GM23338 (cell line): Measurements from ENCODE around the gene ECE1.

Source experiments
- CREB1 ChIP-seq: fragments of 250-450 bp; sonication (Bioruptor Pico); IDR thresholded peaks from 2 replicates; pipeline ENCODE4 v1.5.0; 2020; ENCODE audit warnings: low read depth, mild to moderate bottlenecking, moderate library complexity
- EZH2 ChIP-seq: fragments of 200-600 bp; sonication (generic); IDR thresholded peaks from one replicate; pipeline ENCODE4 v1.8.0; 2017; ENCODE audit warnings: antibody characterized with exemption, mild to moderate bottlenecking, low read depth; ENCODE audit not compliant: unreplicated experiment
- EZH2phosphoT487 ChIP-seq: fragments of 200-600 bp; sonication (generic); IDR thresholded peaks from one replicate; pipeline ENCODE4 v1.8.1; 2018; ENCODE audit warnings: antibody characterized with exemption; ENCODE audit not compliant: unreplicated experiment
- POLR2AphosphoS5 ChIP-seq: IDR thresholded peaks from 2 replicates; pipeline ENCODE4 v1.6.1; 2016; ENCODE audit warnings: antibody characterized with exemption, low read depth
- TF ChIP-seq, protein P1 (sequence below), 2 experiments: fragments of 200-600 bp in 1 of 2; sonication (generic) in 1 of 2; conservative IDR thresholded peaks; 2 replicates each; pipeline versions ENCODE4 v1.5.1 to v1.6.1; 2016 to 2017; ENCODE audit warnings: antibody characterized with exemption in 2 of 2, low read depth in 2 of 2, mild to moderate bottlenecking in 2 of 2, moderate library complexity in 1 of 2
- TF ChIP-seq, protein P2 (sequence below): IDR thresholded peaks from 2 replicates; pipeline ENCODE4 v1.6.1; 2016; ENCODE audit warnings: antibody characterized with exemption
- TF ChIP-seq, protein P3 (sequence below): IDR thresholded peaks from one replicate; pipeline ENCODE4 v1.6.1; 2018; ENCODE audit warnings: antibody characterized with exemption; ENCODE audit not compliant: unreplicated experiment
- TF ChIP-seq, protein P4 (sequence below): fragments of 250-450 bp; sonication (Bioruptor Pico); IDR thresholded peaks from 2 replicates; pipeline ENCODE4 v1.5.0; 2020; ENCODE audit warnings: mild to moderate bottlenecking, moderate library complexity

GRCh38 chr1:21175670-21176581 is 114.3 kb downstream of the ECE1 start:
- TF ChIP-seq, protein P1, sequence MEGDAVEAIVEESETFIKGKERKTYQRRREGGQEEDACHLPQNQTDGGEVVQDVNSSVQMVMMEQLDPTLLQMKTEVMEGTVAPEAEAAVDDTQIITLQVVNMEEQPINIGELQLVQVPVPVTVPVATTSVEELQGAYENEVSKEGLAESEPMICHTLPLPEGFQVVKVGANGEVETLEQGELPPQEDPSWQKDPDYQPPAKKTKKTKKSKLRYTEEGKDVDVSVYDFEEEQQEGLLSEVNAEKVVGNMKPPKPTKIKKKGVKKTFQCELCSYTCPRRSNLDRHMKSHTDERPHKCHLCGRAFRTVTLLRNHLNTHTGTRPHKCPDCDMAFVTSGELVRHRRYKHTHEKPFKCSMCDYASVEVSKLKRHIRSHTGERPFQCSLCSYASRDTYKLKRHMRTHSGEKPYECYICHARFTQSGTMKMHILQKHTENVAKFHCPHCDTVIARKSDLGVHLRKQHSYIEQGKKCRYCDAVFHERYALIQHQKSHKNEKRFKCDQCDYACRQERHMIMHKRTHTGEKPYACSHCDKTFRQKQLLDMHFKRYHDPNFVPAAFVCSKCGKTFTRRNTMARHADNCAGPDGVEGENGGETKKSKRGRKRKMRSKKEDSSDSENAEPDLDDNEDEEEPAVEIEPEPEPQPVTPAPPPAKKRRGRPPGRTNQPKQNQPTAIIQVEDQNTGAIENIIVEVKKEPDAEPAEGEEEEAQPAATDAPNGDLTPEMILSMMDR (conservative IDR thresholded peaks at IDR 0.05; ENCODE audit: low read depth in 2 of 2) = no peak
- TF ChIP-seq EZH2phosphoT487 (no peak), POLR2AphosphoS5 (no peak), EZH2 (no peak), CREB1 (no peak)
- TF ChIP-seq, protein P2, sequence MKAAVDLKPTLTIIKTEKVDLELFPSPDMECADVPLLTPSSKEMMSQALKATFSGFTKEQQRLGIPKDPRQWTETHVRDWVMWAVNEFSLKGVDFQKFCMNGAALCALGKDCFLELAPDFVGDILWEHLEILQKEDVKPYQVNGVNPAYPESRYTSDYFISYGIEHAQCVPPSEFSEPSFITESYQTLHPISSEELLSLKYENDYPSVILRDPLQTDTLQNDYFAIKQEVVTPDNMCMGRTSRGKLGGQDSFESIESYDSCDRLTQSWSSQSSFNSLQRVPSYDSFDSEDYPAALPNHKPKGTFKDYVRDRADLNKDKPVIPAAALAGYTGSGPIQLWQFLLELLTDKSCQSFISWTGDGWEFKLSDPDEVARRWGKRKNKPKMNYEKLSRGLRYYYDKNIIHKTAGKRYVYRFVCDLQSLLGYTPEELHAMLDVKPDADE = no peak
- TF ChIP-seq, protein P3, sequence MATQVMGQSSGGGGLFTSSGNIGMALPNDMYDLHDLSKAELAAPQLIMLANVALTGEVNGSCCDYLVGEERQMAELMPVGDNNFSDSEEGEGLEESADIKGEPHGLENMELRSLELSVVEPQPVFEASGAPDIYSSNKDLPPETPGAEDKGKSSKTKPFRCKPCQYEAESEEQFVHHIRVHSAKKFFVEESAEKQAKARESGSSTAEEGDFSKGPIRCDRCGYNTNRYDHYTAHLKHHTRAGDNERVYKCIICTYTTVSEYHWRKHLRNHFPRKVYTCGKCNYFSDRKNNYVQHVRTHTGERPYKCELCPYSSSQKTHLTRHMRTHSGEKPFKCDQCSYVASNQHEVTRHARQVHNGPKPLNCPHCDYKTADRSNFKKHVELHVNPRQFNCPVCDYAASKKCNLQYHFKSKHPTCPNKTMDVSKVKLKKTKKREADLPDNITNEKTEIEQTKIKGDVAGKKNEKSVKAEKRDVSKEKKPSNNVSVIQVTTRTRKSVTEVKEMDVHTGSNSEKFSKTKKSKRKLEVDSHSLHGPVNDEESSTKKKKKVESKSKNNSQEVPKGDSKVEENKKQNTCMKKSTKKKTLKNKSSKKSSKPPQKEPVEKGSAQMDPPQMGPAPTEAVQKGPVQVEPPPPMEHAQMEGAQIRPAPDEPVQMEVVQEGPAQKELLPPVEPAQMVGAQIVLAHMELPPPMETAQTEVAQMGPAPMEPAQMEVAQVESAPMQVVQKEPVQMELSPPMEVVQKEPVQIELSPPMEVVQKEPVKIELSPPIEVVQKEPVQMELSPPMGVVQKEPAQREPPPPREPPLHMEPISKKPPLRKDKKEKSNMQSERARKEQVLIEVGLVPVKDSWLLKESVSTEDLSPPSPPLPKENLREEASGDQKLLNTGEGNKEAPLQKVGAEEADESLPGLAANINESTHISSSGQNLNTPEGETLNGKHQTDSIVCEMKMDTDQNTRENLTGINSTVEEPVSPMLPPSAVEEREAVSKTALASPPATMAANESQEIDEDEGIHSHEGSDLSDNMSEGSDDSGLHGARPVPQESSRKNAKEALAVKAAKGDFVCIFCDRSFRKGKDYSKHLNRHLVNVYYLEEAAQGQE = no peak
- TF ChIP-seq, protein P4, sequence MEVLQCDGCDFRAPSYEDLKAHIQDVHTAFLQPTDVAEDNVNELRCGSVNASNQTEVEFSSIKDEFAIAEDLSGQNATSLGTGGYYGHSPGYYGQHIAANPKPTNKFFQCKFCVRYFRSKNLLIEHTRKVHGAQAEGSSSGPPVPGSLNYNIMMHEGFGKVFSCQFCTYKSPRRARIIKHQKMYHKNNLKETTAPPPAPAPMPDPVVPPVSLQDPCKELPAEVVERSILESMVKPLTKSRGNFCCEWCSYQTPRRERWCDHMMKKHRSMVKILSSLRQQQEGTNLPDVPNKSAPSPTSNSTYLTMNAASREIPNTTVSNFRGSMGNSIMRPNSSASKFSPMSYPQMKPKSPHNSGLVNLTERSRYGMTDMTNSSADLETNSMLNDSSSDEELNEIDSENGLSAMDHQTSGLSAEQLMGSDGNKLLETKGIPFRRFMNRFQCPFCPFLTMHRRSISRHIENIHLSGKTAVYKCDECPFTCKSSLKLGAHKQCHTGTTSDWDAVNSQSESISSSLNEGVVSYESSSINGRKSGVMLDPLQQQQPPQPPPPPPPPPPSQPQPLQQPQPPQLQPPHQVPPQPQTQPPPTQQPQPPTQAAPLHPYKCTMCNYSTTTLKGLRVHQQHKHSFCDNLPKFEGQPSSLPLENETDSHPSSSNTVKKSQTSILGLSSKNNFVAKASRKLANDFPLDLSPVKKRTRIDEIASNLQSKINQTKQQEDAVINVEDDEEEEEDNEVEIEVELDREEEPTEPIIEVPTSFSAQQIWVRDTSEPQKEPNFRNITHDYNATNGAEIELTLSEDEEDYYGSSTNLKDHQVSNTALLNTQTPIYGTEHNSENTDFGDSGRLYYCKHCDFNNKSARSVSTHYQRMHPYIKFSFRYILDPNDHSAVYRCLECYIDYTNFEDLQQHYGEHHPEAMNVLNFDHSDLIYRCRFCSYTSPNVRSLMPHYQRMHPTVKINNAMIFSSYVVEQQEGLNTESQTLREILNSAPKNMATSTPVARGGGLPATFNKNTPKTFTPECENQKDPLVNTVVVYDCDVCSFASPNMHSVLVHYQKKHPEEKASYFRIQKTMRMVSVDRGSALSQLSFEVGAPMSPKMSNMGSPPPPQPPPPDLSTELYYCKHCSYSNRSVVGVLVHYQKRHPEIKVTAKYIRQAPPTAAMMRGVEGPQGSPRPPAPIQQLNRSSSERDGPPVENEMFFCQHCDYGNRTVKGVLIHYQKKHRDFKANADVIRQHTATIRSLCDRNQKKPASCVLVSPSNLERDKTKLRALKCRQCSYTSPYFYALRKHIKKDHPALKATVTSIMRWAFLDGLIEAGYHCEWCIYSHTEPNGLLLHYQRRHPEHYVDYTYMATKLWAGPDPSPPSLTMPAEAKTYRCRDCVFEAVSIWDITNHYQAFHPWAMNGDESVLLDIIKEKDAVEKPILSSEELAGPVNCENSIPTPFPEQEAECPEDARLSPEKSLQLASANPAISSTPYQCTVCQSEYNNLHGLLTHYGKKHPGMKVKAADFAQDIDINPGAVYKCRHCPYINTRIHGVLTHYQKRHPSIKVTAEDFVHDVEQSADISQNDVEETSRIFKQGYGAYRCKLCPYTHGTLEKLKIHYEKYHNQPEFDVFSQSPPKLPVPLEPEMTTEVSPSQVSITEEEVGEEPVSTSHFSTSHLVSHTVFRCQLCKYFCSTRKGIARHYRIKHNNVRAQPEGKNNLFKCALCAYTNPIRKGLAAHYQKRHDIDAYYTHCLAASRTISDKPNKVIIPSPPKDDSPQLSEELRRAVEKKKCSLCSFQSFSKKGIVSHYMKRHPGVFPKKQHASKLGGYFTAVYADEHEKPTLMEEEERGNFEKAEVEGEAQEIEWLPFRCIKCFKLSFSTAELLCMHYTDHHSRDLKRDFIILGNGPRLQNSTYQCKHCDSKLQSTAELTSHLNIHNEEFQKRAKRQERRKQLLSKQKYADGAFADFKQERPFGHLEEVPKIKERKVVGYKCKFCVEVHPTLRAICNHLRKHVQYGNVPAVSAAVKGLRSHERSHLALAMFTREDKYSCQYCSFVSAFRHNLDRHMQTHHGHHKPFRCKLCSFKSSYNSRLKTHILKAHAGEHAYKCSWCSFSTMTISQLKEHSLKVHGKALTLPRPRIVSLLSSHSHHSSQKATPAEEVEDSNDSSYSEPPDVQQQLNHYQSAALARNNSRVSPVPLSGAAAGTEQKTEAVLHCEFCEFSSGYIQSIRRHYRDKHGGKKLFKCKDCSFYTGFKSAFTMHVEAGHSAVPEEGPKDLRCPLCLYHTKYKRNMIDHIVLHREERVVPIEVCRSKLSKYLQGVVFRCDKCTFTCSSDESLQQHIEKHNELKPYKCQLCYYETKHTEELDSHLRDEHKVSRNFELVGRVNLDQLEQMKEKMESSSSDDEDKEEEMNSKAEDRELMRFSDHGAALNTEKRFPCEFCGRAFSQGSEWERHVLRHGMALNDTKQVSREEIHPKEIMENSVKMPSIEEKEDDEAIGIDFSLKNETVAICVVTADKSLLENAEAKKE (CRISPR knock-in tag) = no peak
